ENCODE measurements around the gene POSTN. TPM values are rescaled to one million over a fixed set of nuclear protein-coding genes. Genes with fewer than 3 reads are reported as not detected.

POSTN gene
- total and polyA plus RNA-seq, 4 donors = 1.0 to 10.9 (median 1.3) TPM

GRCh38 chr13:37613638-37614037 lies 15.1 kb upstream of the POSTN start:
- H3K27me3 ChIP-seq (ENCODE audit: control insufficient read depth in 4 of 4, insufficient read depth in 4 of 4, low read length in 3 of 4) = no peaks in the 10 kb centered on the region
- no peaks in the 10 kb centered on the region for H3K36me3 ChIP-seq (ENCODE audit: control insufficient read depth in 4 of 4, insufficient read depth in 3 of 4, low read depth in 1 of 4, low read length in 3 of 4)
- DNase-seq (ENCODE audit: low spot score) = no peak
- 68% methylated on average over 2 of the region's 2 CpGs for WGBS
- H3K9ac ChIP-seq (ENCODE audit: low read depth in 1 of 2, low read length in 2 of 2) = no peak overlapping the region
- no peaks in the 10 kb centered on the region for H3K4me1 ChIP-seq (ENCODE audit: control insufficient read depth in 4 of 4, insufficient read depth in 4 of 4, low read length in 3 of 4)
- no peaks in the 10 kb centered on the region for H3K9me3 ChIP-seq (ENCODE audit: control insufficient read depth in 4 of 4, low read length in 3 of 4)
- H3K4me3 ChIP-seq (ENCODE audit: low read depth in 1 of 3, low read length in 3 of 3) = no peak overlapping the region
- no peak for TF ChIP-seq NR2F2 (IDR thresholded peaks at IDR 0.05)
- TF ChIP-seq CTCF (IDR thresholded peaks at IDR 0.05; ENCODE audit: low read depth, low read length, missing input control) = no peak
- no peak for TF ChIP-seq RXRA (IDR thresholded peaks at IDR 0.05)
- no peak for TF ChIP-seq EGR1 (IDR thresholded peaks at IDR 0.05; ENCODE audit: low read depth in 2 of 2)
- no peak for TF ChIP-seq TAF1 (conservative IDR thresholded peaks at IDR 0.05)
- TF ChIP-seq HNF4A (conservative IDR thresholded peaks at IDR 0.05) = no peak
- no peak for TF ChIP-seq YY1 (IDR thresholded peaks at IDR 0.05)
- no peak overlapping the region for H3K27ac ChIP-seq (ENCODE audit: low read depth in 1 of 2, low read length in 2 of 2)

GRCh38 chr13:37613236-37613635 lies 14.7 kb upstream of the POSTN start:
- H3K4me1 ChIP-seq (ENCODE audit: control insufficient read depth in 4 of 4, insufficient read depth in 4 of 4, low read length in 3 of 4) = no peaks in the 10 kb centered on the region

More at GRCh38 chr13:37613236-37613635, 14.7 kb upstream of the POSTN start:
- DNase-seq (ENCODE audit: low spot score) = no peak
- no peak overlapping the region for H3K27ac ChIP-seq (ENCODE audit: low read depth in 1 of 2, low read length in 2 of 2)
- H3K9ac ChIP-seq (ENCODE audit: low read depth in 1 of 2, low read length in 2 of 2) = no peak overlapping the region
- 84% methylated on average over 3 of the region's 3 CpGs for WGBS
- no peaks in the 10 kb centered on the region for H3K27me3 ChIP-seq (ENCODE audit: control insufficient read depth in 4 of 4, insufficient read depth in 4 of 4, low read length in 3 of 4)
- no peaks in the 10 kb centered on the region for H3K9me3 ChIP-seq (ENCODE audit: control insufficient read depth in 4 of 4, low read length in 3 of 4)
- TF ChIP-seq FOXA1 (IDR thresholded peaks at IDR 0.05) (no peak), REST (IDR thresholded peaks at IDR 0.05) (no peak), RAD21 (IDR thresholded peaks at IDR 0.05) (no peak), ZBTB33 (IDR thresholded peaks at IDR 0.05) (no peak), HNF4A (conservative IDR thresholded peaks at IDR 0.05) (no peak), JUND (IDR thresholded peaks at IDR 0.05) (no peak), ATF3 (IDR thresholded peaks at IDR 0.05) (no peak), MAX (IDR thresholded peaks at IDR 0.05) (no peak), FOXA2 (IDR thresholded peaks at IDR 0.05) (no peak), SP1 (IDR thresholded peaks at IDR 0.05) (no peak), NR2F2 (IDR thresholded peaks at IDR 0.05) (no peak), TAF1 (conservative IDR thresholded peaks at IDR 0.05) (no peak), YY1 (IDR thresholded peaks at IDR 0.05) (no peak), GABPA (IDR thresholded peaks at IDR 0.05 in 1 of 2, conservative IDR thresholded peaks at IDR 0.05 in 1 of 2) (no peak), EGR1 (IDR thresholded peaks at IDR 0.05; ENCODE audit: low read depth in 2 of 2) (no peak), CTCF (IDR thresholded peaks at IDR 0.05; ENCODE audit: low read depth, low read length, missing input control) (no peak)
- H3K36me3 ChIP-seq (ENCODE audit: control insufficient read depth in 4 of 4, insufficient read depth in 3 of 4, low read depth in 1 of 4, low read length in 3 of 4) = no peaks in the 10 kb centered on the region
- no peak overlapping the region for H3K4me3 ChIP-seq (ENCODE audit: low read depth in 1 of 3, low read length in 3 of 3)

All from liver (tissue), 9 donors.